Brain microvascular endothelial cell (primary cell): ENCODE results near the gene MIOS.

Experiments used
- DNase-seq: peaks from one replicate; pipeline ENCODE4 v3.0.0-alpha.2; 2020
- H3K27ac ChIP-seq: fragments of 250-450 bp; sonication (Bioruptor Pico); 2 replicates; pipeline ENCODE4 v1.5.1; 2020; ENCODE audit warnings: mild to moderate bottlenecking, moderate library complexity
- H3K27me3 ChIP-seq: fragments of 250-450 bp; sonication (Bioruptor Pico); replicated peaks from 2 replicates; pipeline ENCODE4 v1.5.1; 2020; ENCODE audit warnings: mild to moderate bottlenecking
- H3K36me3 ChIP-seq: fragments of 250-450 bp; sonication (Bioruptor Pico); replicated peaks from 2 replicates; pipeline ENCODE4 v1.5.1; 2020; ENCODE audit warnings: mild to moderate bottlenecking
- H3K4me3 ChIP-seq: 2 replicates; pipeline ENCODE4 v1.5.1; 2011; ENCODE audit warnings: low read depth, mild to moderate bottlenecking, control low read depth, low read length, moderate library complexity
- in situ Hi-C: cut with HindIII; loops from 2 replicates; pipeline ENCODE4 v1.10.0; 2017; ENCODE audit warnings: low sequenced_read_pairs, low pct_ligation_motif_present
- TF ChIP-seq, protein P1 (sequence below): IDR thresholded peaks from 2 replicates; pipeline ENCODE4 v1.5.1; 2011; ENCODE audit warnings: low read depth, mild to moderate bottlenecking, moderate library complexity, low read length, control low read depth, inconsistent platforms; ENCODE audit errors: missing control alignments

Gene MIOS

DNA sequence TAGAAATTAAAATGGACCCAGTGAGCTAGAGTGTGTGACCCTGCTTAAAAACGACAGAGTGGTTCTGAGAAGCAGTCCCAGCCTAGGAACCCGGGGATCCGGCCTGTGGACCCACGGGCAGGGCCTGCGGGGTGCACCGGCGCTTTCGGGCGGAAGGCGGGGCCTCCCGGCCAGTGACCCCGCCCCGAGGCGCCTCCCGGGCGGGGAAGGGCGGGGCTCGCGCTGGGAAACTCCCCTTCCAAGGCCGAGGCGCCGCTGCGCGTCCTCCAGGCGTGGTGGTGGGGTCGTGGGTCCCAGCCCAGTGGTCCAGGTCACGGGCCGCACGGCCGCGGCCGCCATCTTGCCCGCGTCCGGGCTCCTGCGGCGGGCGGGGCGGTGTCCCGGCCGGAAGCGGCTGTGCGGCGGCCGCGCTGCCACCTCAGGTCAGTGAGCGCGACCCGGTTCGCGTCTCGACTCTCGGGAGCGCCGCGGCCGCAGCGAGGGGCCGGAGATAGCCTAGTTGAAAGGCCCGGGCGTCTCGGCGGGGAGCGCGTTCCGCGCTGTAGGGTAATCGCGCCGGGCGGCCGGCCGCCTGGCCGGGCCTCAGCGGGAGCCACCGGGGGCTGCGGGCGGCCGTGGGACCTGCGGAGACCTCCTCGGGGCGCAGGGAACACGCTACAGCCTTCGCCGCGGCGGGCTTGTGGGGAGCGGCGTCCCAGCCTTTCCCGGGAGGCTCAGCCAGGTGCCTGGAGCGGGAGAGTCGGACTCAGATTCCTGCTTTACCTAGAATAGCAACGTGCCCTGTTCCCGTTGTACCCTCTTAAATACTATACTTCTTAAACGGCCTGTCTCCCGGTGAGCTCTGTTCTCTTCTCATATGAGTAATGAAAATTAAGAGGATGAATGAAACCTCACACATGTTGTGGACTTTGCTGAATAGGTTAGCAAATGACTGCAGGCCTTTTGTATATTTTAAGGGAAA lies at the start of gene MIOS:
Gene MIOS, plus strand, starts transcription at position 234 of the 961 bp plus-strand sequence. CDS start 5,592 bp downstream, outside the sequence.
- Histone ChIP-seq H3K27ac (peak within 1 kb of the TSS; percentile 61), H3K36me3 (no peaks in the 10 kb centered on the region), H3K27me3 (no peaks in the 10 kb centered on the region), H3K4me3 (peak within 1 kb of the TSS; percentile 75)
- in situ Hi-C loops, result no loop called here
- TF ChIP-seq, protein P1, sequence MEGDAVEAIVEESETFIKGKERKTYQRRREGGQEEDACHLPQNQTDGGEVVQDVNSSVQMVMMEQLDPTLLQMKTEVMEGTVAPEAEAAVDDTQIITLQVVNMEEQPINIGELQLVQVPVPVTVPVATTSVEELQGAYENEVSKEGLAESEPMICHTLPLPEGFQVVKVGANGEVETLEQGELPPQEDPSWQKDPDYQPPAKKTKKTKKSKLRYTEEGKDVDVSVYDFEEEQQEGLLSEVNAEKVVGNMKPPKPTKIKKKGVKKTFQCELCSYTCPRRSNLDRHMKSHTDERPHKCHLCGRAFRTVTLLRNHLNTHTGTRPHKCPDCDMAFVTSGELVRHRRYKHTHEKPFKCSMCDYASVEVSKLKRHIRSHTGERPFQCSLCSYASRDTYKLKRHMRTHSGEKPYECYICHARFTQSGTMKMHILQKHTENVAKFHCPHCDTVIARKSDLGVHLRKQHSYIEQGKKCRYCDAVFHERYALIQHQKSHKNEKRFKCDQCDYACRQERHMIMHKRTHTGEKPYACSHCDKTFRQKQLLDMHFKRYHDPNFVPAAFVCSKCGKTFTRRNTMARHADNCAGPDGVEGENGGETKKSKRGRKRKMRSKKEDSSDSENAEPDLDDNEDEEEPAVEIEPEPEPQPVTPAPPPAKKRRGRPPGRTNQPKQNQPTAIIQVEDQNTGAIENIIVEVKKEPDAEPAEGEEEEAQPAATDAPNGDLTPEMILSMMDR, result no peak
- peak; percentile 47 for DNase-seq

DNA sequence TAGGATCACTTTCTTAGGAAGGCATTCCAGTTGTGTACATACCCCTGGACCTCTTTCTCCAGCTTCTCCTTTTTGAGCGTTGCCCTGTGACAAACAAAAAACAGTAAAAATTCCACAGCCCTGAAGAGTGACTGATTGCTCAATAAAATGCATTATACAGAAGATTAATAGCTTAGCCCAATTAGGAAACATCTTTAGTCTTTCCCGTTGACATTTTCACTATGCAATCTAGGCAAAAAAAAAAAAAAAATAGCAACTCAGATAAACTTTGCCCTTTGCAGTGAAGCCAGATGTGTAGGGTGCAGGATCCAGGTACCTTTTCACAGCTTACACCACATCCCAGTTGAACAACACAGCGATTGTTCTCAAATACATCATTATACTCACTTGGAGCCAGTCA lies 48.9 kb upstream of the MIOS start:
- TF ChIP-seq, protein P1, result no peak
- in situ Hi-C loops, result no loop called here
- Histone ChIP-seq H3K4me3 (no peak overlapping the region), H3K36me3 (no peaks in the 10 kb centered on the region), H3K27ac (no peak overlapping the region), H3K27me3 (no peaks in the 10 kb centered on the region)
- DNase-seq, result no peak

DNA sequence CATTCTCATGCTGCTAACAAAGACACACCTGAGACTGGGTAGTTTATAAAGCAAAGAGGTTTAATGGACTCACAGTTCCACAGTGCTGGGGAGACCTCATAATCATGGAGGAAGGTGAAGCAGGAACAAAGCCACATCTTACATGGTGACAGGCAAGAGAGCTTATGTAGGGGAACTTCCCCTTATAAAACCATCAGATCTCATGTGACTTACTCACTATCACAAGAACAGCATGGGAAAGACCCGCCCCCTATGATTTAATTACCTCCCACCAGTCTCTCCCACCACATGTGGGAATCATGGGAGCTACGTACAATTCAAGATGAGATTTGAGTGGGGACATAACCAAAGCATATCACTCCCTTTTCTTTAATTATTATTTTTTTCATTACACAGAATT lies 47.6 kb upstream of the MIOS start:
- no peak for DNase-seq

DNA sequence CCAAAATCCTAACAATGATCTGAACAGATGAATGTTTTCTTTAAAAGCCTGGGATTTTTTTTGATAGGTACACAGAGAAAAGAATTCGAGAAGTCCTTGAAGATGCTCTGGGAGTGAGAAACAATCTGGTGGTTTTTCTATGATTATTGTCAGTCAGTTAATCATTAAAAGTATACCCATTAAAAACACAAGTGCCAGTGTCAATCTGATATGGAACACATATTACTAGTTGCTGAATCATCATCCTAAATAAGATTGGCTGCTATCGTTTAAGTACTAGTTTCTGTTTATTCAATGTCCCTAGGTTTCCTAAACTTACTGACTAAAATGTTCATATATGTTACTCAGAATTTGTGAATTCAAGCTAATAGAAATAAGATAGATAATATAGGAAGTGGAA lies 47.2 kb upstream of the MIOS start:
- no peak for DNase-seq
- no peaks in the 10 kb centered on the region for H3K27me3 ChIP-seq
- no peak overlapping the region for H3K4me3 ChIP-seq
- TF ChIP-seq, protein P1, result no peak
- in situ Hi-C loops, result no loop called here
- no peaks in the 10 kb centered on the region for H3K36me3 ChIP-seq
- no peak overlapping the region for H3K27ac ChIP-seq

More for the DNA sequence above, 47.6 kb upstream of the MIOS start:
- H3K4me3 ChIP-seq, result no peak overlapping the region
- no peaks in the 10 kb centered on the region for H3K36me3 ChIP-seq
- in situ Hi-C loops, result no loop called here
- TF ChIP-seq, protein P1, result no peak
- H3K27ac ChIP-seq, result no peak overlapping the region
- no peaks in the 10 kb centered on the region for H3K27me3 ChIP-seq

DNA sequence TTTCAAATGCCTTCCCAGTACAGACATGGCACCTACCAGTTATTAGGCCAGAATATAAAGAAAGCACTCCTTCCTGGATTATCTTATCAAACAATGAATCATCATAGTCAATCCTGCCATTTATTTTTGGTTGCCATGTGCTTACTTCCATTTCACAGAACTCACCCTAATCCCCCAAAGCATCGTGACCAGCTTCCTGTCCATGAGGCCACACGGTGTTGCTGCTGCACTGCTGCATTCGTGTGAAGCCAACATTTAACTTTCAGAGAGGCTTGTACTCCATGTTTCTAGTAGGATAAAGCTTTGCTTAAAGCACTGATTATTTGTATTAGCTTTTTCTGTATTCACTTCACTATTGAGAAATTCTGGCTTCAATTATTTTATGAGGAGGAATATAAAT lies 45.4 kb upstream of the MIOS start:
- in situ Hi-C loops, result no loop called here
- H3K27me3 ChIP-seq, result no peaks in the 10 kb centered on the region
- H3K36me3 ChIP-seq, result no peaks in the 10 kb centered on the region
- no peak overlapping the region for H3K4me3 ChIP-seq
- TF ChIP-seq, protein P1, result no peak
- peak; percentile 6 for DNase-seq
- H3K27ac ChIP-seq, result no peak overlapping the region
